NT2/D1 (cell line): ENCODE data around the gene SNRPA1.

ENCODE experiments used
- YY1 ChIP-seq: IDR thresholded peaks from 2 replicates; pipeline ENCODE4 v1.6.1; 2011; ENCODE audit not compliant: insufficient read length, insufficient read depth
- ZNF274 ChIP-seq: IDR thresholded peaks from 2 replicates; pipeline ENCODE4 v1.6.1; 2011; ENCODE audit warnings: mild to moderate bottlenecking, low read depth, low read length

- TF ChIP-seq YY1 (no peak), ZNF274 (no peak)
These were observed 43.5 kb upstream of the SNRPA1 start for GRCh38 chr15:101338502-101339057.
